ENCODE measurements around the gene KLK10.
"Not testable (repeated sequence)": the region's sequence is repeated elsewhere in the genome, so short reads cannot be mapped to it uniquely, and the experiment has no call there.

The KLK10 gene

DNA sequence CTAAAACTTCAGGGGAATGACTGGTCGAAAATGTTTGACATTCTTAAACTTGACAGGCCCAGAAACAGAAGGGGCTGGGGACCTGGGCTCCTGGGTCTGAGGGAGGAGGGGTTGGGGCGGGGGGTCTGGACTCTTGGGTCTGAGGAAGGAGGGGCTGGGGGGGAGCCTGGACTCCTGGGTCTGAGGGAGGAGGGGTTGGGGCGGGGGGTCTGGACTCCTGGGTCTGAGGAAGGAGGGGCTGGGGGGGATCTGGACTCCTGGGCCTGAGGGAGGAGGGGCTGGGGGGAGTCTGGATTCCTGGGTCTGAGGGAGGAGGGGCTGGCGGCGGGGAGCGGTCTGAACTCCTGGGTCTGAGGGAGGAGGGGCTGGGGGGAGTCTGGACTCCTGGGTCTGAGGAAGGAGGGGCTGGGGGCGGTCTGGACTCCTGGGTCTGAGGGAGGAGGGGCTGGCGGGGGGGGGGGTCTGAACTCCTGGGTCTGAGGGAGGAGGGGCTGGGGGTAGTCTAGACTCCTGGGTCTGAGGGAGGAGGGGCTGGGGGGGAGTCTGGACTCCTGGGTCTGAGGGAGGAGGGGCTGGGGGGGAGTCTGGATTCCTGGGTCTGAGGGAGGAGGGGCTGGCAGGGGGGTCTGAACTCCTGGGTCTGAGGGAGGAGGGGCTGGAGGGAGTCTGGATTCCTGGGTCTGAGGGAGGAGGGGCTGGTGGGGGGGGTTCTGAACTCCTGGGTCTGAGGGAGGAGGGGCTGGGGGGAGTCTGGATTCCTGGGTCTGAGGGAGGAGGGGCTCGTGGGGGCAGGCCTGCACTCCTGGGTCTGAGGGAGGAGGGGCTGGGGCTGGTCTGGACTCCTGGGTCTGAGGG, 44.6 kb downstream of the KLK10 start:
- Histone ChIP-seq H3K27me3 (ENCODE audit: insufficient read depth, low read length, poor library complexity) (no peaks in the 10 kb centered on the region), H3K9me3 (ENCODE audit: insufficient read depth, low read length, severe bottlenecking) (no peaks in the 10 kb centered on the region), H3K4me1 (ENCODE audit: insufficient read depth, low read length) (no peaks in the 10 kb centered on the region), H2AFZ (ENCODE audit: low read depth, low read length) (no peak overlapping the region), H4K20me1 (ENCODE audit: insufficient read depth, low read length) (no peaks in the 10 kb centered on the region), H3K36me3 (ENCODE audit: insufficient read depth, low read length) (no peaks in the 10 kb centered on the region), H3K4me3 (ENCODE audit: low read depth in 1 of 2, low read length in 2 of 2) (no peak overlapping the region), H3K27ac (ENCODE audit: low read length) (no peak overlapping the region), H3K4me2 (ENCODE audit: insufficient read depth, low read length) (no peak overlapping the region), H3K9ac (ENCODE audit: low read depth, low read length) (no peak overlapping the region), H3K79me2 (ENCODE audit: insufficient read depth, low read length) (no peaks in the 10 kb centered on the region)
- DNase-seq: no peak
- TF ChIP-seq, protein P1, sequence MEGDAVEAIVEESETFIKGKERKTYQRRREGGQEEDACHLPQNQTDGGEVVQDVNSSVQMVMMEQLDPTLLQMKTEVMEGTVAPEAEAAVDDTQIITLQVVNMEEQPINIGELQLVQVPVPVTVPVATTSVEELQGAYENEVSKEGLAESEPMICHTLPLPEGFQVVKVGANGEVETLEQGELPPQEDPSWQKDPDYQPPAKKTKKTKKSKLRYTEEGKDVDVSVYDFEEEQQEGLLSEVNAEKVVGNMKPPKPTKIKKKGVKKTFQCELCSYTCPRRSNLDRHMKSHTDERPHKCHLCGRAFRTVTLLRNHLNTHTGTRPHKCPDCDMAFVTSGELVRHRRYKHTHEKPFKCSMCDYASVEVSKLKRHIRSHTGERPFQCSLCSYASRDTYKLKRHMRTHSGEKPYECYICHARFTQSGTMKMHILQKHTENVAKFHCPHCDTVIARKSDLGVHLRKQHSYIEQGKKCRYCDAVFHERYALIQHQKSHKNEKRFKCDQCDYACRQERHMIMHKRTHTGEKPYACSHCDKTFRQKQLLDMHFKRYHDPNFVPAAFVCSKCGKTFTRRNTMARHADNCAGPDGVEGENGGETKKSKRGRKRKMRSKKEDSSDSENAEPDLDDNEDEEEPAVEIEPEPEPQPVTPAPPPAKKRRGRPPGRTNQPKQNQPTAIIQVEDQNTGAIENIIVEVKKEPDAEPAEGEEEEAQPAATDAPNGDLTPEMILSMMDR (IDR thresholded peaks at IDR 0.05; ENCODE audit: borderline replicate concordance, extremely low read depth, low read length, poor library complexity, severe bottlenecking): no peak
- TF ChIP-seq EZH2 (IDR thresholded peaks at IDR 0.05; ENCODE audit: borderline replicate concordance, low read depth, low read length, severe bottlenecking): no peak
- ATAC-seq (ENCODE audit: insufficient read depth, low read depth): no peak

DNA sequence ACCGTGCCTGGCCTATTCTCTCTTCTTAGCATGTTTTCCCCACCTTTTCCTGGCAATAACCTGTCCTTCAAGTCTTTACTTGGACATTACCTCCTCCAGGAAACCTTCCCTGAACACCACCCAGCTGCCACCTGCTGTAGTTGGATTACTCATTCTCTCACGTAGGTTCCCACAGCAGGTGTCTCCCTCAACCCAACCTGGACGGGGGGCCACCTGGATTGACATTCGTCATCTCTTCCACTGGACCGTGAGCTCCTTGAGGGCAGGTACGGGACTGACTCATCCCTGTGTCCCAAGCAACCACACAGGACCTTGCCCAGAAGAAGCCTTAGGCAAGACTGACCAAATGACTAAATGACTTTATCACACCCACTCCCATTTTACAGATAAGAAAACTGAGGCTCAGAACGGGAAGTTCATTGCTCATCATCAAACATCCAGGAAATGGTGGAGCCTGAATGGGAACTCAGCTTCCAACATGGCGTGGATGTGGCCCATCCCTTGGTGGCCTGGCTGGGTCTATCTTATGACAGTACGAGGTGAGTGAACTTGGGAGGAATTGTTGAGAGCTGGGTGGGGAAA, 46.6 kb downstream of the KLK10 start:
- TF ChIP-seq, protein P1 (IDR thresholded peaks at IDR 0.05; ENCODE audit: borderline replicate concordance, extremely low read depth, low read length, poor library complexity, severe bottlenecking): no peak
- TF ChIP-seq EZH2 (IDR thresholded peaks at IDR 0.05; ENCODE audit: borderline replicate concordance, low read depth, low read length, severe bottlenecking): no peak
- no peak overlapping the region for H2AFZ ChIP-seq (ENCODE audit: low read depth, low read length)
- DNase-seq: no peak
- no peaks in the 10 kb centered on the region for H3K27me3 ChIP-seq (ENCODE audit: insufficient read depth, low read length, poor library complexity)
- no peak overlapping the region for H3K9ac ChIP-seq (ENCODE audit: low read depth, low read length)
- no peak overlapping the region for H3K4me3 ChIP-seq (ENCODE audit: low read depth in 1 of 2, low read length in 2 of 2)
- H3K9me3 ChIP-seq (ENCODE audit: insufficient read depth, low read length, severe bottlenecking): no peaks in the 10 kb centered on the region
- H4K20me1 ChIP-seq (ENCODE audit: insufficient read depth, low read length): 0 out of 2 replicates have a peak, but pooled peaks cover 2% of the 10 kb centered on the region
- no peak overlapping the region for H3K27ac ChIP-seq (ENCODE audit: low read length)
- H3K79me2 ChIP-seq (ENCODE audit: insufficient read depth, low read length): no peaks in the 10 kb centered on the region
- H3K4me2 ChIP-seq (ENCODE audit: insufficient read depth, low read length): no peak overlapping the region
- H3K36me3 ChIP-seq (ENCODE audit: insufficient read depth, low read length): no peaks in the 10 kb centered on the region
- H3K4me1 ChIP-seq (ENCODE audit: insufficient read depth, low read length): no peaks in the 10 kb centered on the region
- no peak for ATAC-seq (ENCODE audit: insufficient read depth, low read depth)

DNA sequence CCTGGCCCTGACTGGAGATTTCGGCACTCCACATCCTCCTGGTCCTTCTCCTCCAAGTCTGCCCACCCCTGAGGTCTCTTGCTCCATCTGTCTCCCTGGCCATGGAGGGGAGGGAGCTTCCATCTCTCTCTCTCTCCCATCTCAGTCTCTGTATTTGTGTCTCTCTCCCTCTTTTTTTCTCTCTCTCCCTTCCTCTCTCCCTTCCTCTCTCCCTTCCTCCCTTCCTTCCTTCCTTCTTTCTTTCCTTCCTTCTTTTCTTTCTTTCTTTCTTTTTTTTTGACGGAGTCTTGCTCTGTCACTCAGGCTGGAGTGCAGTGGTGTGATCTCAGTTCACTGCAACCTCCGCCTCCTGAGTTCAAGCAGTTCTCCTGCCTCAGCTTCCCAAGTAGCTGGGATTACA, 49.7 kb downstream of the KLK10 start:
- not testable (repeated sequence) for H2AFZ ChIP-seq (ENCODE audit: low read depth, low read length); H3K9me3 ChIP-seq (ENCODE audit: insufficient read depth, low read length, severe bottlenecking); H3K4me1 ChIP-seq (ENCODE audit: insufficient read depth, low read length); H3K36me3 ChIP-seq (ENCODE audit: insufficient read depth, low read length); H3K4me3 ChIP-seq (ENCODE audit: low read depth in 1 of 2, low read length in 2 of 2); ATAC-seq (ENCODE audit: insufficient read depth, low read depth); H3K27ac ChIP-seq (ENCODE audit: low read length); H3K4me2 ChIP-seq (ENCODE audit: insufficient read depth, low read length); H3K9ac ChIP-seq (ENCODE audit: low read depth, low read length); H4K20me1 ChIP-seq (ENCODE audit: insufficient read depth, low read length); DNase-seq; H3K79me2 ChIP-seq (ENCODE audit: insufficient read depth, low read length); H3K27me3 ChIP-seq (ENCODE audit: insufficient read depth, low read length, poor library complexity)

DNA sequence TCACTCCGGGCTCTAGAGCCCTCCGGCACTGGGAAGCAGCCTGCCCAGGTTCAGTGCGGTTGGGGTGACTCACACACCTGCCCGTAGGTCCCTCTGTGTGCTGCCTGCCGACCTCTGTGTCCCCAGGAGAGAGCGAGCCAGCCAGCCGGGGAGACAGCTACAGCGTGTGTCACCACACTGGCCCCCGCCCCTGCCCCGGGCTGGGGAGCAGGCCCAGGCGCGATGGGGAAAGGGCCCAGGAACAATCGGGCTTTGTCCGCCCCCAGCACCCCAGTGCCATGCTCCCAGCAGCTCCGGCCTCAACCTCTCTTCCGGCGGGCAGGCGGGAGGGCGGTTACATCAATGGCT, 50.1 kb downstream of the KLK10 start, which contains the start of gene KLK6:
KLK6 (minus strand) TSS at position 179 of the 348 bp plus-strand sequence. CDS start 1,487 bp downstream, outside the sequence.
- Histone ChIP-seq H3K79me2 (ENCODE audit: insufficient read depth, low read length) (no peaks in the 10 kb centered on the region), H2AFZ (ENCODE audit: low read depth, low read length) (no peak within 1 kb of the TSS), H3K9me3 (ENCODE audit: insufficient read depth, low read length, severe bottlenecking) (no peaks in the 10 kb centered on the region), H3K27me3 (ENCODE audit: insufficient read depth, low read length, poor library complexity) (no peaks in the 10 kb centered on the region), H3K4me1 (ENCODE audit: insufficient read depth, low read length) (no peaks in the 10 kb centered on the region), H3K36me3 (ENCODE audit: insufficient read depth, low read length) (no peaks in the 10 kb centered on the region), H3K4me2 (ENCODE audit: insufficient read depth, low read length) (no peak within 1 kb of the TSS), H3K9ac (ENCODE audit: low read depth, low read length) (no peak within 1 kb of the TSS), H3K4me3 (ENCODE audit: low read depth in 1 of 2, low read length in 2 of 2) (no peak within 1 kb of the TSS), H4K20me1 (ENCODE audit: insufficient read depth, low read length) (0 out of 2 replicates have a peak, but pooled peaks cover 2% of the 10 kb centered on the region), H3K27ac (ENCODE audit: low read length) (no peak within 1 kb of the TSS)
- ATAC-seq (ENCODE audit: insufficient read depth, low read depth): no peak
- no peak for DNase-seq
- TF ChIP-seq, protein P1 (IDR thresholded peaks at IDR 0.05; ENCODE audit: borderline replicate concordance, extremely low read depth, low read length, poor library complexity, severe bottlenecking): no peak
- no peak for TF ChIP-seq EZH2 (IDR thresholded peaks at IDR 0.05; ENCODE audit: borderline replicate concordance, low read depth, low read length, severe bottlenecking)
